Subcutaneous adipose tissue (tissue), 4 donors: ENCODE measurements around the gene KCNK13. TPM values are rescaled to one million over a fixed set of nuclear protein-coding genes. Genes with fewer than 3 reads are reported as not detected.

ENCODE experiments used
- CTCF ChIP-seq: fragments of 450-650 bp; IDR thresholded peaks from one replicate; pipeline ENCODE4 v1.5.1; 2016; ENCODE audit warnings: low read depth, mild to moderate bottlenecking, control low read depth, antibody characterized with exemption, moderate library complexity
- total RNA-seq, 4 donors: library from RNA; depleted of rRNA; stranded (reverse); fragments of >200 nt; gene quantifications; one replicate each; pipeline ENCODE4 v1.1.0, GENCODE V29; 2016

Gene KCNK13
- total RNA-seq, 4 donors from 2014 or later: 0.44 to 7.0 TPM; not detected in 2

- TF ChIP-seq CTCF: no peak
Measured at GRCh38 chr14:90095096-90095495, 33.3 kb downstream of the KCNK13 start.

GRCh38 chr14:90096566-90096965, 34.8 kb downstream of the KCNK13 start:
- TF ChIP-seq CTCF: no peak

- no peak for TF ChIP-seq CTCF
Measured at GRCh38 chr14:90103808-90104207, 42.0 kb downstream of the KCNK13 start.

GRCh38 chr14:90105756-90106155, 44.0 kb downstream of the KCNK13 start:
- no peak for TF ChIP-seq CTCF

- no peak for TF ChIP-seq CTCF
Measured at GRCh38 chr14:90107789-90108188, 46.0 kb downstream of the KCNK13 start.

- no peak for TF ChIP-seq CTCF
Measured at GRCh38 chr14:90109858-90110257, 48.1 kb downstream of the KCNK13 start.

GRCh38 chr14:90111895-90112534, 50.2 kb downstream of the KCNK13 start:
- TF ChIP-seq CTCF: no peak
